ENCODE results near the gene MTMR10.

DNA sequence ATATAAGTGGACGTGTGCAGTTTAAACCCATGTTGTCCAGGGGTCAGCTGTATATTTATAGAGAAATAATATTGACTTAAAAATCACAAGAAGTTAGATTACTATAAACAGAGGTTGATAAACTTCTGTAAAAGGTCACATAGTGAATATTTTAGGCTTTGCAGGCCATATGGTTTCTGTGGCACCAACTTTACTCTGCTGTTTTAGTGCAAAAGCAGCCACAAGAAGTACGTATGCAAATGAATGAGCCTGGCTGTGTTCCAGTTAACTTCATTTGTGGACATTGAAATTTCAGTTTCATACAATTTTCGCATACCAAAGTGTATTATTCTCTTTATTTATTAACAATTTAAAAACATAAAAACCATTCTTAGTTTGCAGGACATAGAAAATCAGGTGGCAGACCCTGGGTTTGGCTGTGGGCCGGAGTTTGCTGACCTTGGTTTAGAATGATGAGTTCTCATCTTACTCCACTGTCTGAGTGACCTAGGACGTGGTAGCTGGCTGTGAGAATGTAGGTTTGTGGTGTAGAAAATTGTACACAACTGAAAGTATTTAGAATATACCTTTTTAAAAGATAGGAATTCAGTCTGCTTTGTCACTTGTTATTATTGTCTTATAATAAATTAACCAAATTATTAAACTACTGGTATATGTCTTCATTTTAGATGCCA is 71.4 kb downstream of the MTMR10 start:
- no peak for TF ChIP-seq CTCF (IDR thresholded peaks at IDR 0.05)
- no peak for TF ChIP-seq POLR2A (IDR thresholded peaks at IDR 0.05)
